Tongue (tissue), 2 donors: ENCODE results near the gene LRRC73. TPM values are rescaled to one million over a fixed set of nuclear protein-coding genes. Genes with fewer than 3 reads are reported as not detected.
"Not testable (repeated sequence)": the region's sequence is repeated elsewhere in the genome, so short reads cannot be mapped to it uniquely, and the experiment has no call there.

Experiments used
- DNase-seq: peaks from one replicate; pipeline ENCODE4 v3.0.0-alpha.2; 2015
- total RNA-seq: library from RNA; depleted of rRNA; stranded (reverse); fragments of >200 nt; gene quantifications from one replicate; pipeline ENCODE4 v1.2.3, GENCODE V29; 2014

Gene LRRC73
- total RNA-seq, 1 donor from 2014 or later: 0.51 TPM

DNA sequence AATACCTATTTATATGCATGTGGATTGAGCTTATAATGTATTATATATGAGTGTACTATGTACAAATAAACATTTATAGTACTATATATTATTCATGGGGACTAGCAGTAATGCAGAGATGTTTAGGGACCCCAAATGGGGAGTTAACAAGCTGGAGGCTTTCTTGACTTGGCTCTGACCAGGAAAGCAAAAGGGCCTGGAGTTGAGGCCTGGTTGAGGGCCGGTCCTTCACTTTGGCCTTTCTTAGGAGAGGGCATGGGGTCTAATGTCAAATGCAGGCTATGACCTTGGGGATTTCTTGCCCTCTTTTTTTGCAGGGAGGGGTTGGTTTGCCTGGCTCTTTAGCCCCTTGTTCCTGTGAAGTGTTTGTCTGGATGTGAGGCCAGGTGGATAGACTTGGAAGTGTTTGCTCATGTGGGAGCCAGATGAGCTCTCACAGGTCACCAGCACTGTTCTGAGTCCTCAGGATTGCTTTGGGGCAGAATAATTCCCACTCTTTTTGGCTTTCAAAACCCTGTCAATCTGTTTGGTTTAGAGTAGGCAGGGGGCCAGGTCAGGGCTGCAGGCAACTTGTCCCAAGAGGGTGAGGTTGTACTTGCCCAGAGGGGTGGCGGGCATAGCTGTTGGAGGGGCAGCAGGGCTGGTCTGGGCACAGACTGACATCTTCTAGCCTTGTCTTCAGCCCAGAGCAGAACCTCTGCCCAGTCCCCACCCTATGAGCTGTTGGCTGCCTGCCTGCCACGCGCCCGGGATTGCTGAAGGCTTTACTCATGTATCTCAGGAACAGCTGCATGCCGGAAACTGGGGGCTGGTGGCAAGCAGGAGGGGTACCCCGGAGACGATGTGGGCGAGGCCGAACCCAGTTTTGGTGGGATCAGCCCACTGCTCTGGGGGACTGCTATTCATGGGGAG is 18.1 kb downstream of the LRRC73 start:
- DNase-seq: peak; percentile 92

DNA sequence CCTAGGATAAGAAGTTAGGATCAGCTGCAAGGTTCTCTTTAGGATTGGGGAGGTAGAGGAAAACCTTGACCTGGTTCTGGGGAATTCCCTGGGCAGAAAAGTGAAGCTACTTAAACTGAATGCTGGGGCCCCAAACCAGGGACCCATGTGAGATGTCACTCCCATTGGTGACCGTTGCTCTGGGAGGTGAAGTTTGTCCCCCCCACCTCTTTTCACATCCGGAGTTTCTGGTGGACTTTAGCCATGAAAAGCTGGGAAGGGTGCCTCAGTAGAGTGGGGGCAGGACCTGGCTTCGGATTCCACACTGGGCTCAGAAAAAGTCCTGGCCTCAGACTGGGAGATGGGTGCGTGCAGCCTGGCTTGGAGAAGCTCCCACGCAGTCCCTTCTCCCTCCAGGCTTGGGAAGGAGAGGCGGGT is 19.6 kb downstream of the LRRC73 start:
- DNase-seq: no peak

DNA sequence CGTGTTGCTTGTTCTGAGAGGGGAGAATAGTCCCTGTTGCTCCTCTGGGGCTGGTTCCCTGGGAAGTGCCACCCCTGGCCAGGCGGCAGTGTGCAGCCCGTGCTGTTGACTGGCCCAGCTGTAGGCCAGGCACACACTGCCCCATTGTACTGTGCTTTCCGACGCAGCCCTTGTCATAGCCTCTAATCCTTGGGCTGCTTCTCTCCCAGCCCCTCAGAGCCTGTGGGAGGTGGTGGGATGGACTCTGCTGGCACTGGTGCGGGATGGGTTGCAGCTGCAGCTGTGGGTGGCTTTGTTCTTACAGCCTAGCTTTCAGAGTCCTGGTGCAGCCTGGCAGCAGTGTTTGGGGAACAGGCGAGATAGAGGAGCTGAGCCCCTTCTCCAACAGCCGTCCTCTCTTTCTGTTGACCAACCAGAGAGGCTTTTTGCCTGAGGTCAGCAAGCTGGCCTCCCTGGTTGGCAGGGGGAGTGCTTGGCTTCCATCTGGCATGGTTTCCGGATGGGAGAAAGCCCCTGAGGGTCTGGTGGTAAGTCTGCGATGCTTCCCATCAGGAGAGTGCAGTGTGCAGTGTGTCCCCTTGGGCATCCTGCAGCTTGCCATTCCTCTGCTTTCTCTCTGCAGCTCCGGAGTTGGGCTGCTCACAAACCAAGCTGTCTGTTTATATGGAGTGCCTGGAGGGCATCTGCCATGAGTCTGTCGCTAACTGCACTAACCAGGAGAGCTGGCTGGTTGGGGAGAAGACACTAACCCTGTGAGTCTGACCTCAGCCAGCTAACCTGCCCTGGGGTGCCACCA is 20.7 kb downstream of the LRRC73 start:
- peak; percentile 89 for DNase-seq

DNA sequence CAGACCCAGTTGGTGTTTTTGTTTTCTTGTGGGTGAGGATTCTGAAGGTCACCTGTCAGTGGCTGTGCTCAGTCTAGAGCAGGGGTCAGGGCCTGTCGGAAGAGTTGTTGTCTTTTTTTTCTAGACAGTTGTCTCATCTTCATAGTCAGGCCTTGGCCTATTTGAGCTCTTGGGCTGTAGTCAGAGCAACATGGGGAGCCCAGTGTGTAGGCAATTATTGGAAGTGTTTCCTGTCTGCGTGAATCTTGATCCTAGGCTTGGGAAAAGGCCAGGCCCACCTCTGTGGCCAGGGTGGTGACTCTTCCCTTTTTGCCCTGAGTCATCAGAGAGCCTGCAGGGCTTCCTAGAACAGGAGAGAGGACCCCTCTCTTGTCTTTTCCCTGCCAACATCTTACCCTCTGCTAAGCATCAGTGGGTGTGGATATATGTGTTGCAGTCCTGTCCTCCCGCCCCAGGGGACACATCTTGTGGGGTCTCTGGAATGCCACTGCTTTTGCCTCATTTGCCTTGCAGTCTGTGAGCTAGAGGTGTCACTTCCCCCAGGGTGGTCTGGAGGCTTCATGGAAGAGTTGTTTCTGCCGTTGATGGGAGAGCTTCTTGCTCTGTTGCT is 21.4 kb downstream of the LRRC73 start:
- DNase-seq: no peak

DNA sequence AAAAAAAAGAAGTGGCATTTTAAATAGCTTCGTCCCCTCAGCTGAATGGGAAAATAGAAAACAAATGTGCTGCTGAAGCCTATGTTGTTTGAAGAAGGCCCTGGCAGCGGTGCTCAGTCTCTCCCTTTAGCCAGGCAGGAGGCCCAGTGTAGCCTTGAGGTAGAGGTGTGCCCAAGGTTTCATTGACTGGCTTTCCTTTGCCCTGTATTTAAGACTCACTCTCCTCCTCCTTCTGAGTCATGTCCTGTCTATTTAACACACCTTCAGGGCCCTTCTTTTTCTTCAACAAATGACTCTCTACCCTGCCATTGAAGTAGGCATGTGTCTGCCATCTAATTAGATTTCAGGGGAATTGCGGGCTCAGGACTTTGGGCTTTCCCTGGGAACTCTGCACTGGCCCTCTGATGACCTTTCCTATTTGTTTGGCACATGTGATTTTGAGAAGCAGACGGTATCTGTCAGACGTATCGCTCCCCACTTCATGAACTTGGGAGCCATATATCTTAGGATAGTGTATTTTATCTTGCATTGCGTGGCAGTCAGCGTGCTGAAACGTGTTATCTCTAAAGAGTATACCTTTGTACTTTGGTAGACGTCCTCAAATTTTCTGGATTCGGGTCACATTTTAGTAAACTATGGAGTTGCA is 28.4 kb downstream of the LRRC73 start:
- DNase-seq: no peak

DNA sequence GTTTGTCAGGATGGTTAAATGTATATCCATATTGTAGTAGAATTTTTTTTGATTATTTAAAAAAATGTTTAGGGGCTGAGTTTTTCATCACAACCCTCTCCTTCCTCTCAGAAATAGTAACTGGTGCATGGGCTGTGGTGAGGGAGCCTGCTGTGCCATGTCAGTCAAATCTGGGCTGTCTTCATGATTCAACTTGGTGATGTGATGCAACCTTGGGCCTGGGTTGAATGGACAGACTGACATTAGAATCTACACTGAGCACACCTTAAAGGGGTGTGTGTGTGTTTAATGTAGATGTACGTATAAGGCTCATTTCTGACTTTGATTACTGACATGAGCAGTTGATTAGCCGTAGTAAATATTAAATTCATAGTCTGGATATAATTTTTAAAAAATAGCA is 29.1 kb downstream of the LRRC73 start:
- DNase-seq: no peak

DNA sequence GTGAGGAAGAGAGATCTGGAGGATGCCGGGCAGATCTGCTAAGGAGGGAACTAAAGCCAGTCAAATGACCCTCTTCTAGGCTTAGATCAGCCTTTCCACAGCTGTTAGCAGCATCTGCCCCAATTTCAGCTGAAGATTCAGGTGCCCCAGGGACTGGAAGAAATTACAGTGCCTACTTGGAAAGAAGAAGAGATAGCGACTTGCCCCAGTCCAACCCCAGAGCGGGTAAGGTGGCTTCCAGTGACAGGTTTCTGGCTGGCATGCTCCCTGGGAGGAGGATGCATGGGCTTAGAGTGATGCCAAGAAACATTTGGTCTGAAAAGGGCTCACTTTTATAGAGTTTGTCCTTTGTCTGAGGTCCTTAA is 32.2 kb downstream of the LRRC73 start:
- DNase-seq: no peak

DNA sequence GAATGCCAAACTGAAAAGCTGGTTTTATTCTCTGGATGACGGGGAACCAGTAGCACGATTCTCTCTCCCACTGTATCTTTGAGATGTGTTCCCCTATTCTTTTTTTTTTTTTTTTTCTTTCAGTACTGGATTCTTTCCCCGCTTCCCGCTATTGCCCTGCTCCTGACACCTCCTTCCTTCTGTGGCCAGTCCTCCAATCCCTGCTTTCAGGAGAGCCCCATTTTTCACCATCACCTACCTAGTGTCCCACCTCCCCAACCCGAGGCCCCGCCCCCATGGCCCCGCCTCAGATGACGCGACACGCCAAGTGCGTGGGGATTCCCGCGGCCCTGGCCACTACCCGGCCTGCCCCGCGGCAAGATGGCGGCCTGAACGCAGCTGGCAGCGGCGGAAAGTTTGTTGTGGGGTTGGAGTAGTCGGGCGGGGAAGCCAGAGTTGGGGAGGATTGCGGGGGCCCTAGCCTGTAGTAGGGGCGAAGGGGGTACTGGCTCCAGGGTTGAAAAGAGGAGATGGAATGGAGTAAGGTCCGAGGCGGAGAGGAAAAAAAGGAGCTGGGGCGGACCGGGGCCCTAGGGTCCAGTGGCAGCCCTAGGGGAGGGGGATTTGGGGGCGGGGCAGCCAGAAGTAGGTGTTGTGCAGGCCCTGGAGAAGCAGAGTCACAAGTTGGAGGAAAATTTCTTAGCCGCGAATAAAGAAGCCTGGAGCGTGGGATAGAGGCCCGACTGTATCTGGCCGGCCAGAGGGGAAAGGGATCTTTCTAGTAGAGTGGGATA is 32.7 kb downstream of the LRRC73 start, which contains the start of gene TJAP1:
Gene TJAP1, plus strand, starts transcription at position 336 of the 773 bp plus-strand sequence. CDS start 21,432 bp downstream, outside the sequence.
- DNase-seq: peak; percentile 97

DNA sequence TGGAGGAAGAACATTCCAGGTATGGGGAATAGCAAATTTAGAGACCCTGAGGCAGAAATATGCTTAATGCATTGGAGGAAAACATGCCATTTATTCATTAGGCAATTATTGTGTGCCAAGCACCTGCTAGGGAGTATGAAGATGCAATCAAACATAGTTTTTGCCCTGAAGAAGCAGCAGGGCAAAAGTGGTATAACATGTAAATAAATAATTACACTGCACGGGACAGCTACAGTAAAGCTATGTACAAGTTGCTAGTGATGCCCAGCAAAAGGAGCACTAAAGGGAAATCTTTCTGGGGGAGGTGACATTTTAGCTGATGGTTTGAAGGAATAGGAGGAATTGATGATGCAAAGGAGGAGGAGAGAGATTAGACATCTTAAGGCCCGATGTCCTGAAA is 33.4 kb downstream of the LRRC73 start:
- DNase-seq: no peak

DNA sequence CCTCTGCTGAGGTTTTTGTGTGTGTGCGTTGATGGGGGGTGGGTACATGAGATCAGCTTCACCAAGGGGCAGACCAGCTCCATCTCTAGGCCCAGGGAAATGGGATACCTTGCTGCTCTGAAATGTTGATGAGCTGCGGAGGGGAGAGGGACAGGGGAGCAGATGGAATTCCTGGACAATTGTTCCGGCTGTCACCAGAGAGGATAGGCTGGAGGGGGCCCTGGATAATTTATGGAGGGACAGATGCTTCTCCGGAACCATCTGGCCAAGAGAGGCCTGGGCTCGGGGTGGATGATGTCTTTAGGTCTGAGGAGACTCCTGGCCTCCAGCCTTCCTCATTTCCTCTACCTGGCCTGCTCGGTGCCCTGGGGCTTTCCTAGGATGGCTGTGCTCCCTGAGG is 34.6 kb downstream of the LRRC73 start:
- DNase-seq: peak; percentile 57

DNA sequence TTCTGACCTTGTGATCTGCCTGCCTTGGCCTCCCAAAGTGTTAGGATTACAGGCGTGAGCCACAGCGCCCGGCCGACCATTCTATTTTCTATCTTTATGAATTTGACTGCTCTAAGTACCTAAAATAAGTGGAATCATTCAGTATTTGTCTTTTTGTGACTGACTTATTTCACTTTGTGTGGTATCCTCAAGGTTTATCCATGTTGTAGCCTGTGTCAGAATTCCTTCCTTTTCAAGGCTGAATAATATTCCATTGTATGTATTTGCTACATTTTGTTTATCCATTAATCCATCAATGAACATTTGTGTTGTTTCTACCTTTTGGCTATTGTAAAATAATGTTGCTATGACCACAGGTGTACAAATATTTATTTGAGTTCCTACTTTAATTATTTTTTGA is 37.6 kb downstream of the LRRC73 start:
- DNase-seq: no peak

DNA sequence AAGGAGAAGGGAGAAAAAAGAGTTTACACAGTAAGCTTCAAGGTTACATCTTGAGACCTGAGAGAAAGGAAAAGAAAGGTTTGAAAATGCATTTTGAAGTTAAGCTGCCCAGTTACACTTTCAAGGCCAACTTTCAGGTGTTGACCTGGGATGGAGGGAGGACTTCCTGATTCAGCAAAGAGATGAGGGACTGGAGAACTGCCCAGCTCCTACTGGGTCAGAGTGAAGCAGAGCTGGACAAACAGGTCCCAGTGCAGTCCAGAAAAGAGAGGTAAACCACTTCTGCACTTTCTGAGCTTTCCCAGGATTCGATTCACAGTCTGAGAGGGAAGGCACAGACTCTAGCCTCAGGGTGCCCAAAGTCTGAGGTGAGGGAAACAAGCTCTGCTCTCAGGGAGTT is 38.7 kb downstream of the LRRC73 start:
- no peak for DNase-seq

DNA sequence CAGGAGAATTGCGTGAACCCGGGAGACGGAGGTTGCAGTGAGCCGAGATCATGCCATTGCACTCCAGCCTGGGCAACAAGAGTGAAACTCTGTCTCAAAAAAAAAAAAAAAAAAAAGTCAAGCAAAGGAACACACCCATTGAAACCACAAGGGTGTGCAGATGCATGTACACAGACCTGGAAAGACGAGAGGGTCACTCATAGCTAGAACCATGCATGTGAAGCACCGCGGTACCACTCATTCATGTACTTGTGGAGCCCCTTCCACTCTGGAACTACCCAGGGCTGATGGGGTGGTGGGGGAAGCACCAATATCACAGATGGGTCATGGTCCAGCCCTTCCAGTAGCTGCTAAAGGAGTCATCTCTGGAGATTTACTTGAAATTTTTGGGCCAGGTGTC is 40.2 kb downstream of the LRRC73 start:
- no peak for DNase-seq

DNA sequence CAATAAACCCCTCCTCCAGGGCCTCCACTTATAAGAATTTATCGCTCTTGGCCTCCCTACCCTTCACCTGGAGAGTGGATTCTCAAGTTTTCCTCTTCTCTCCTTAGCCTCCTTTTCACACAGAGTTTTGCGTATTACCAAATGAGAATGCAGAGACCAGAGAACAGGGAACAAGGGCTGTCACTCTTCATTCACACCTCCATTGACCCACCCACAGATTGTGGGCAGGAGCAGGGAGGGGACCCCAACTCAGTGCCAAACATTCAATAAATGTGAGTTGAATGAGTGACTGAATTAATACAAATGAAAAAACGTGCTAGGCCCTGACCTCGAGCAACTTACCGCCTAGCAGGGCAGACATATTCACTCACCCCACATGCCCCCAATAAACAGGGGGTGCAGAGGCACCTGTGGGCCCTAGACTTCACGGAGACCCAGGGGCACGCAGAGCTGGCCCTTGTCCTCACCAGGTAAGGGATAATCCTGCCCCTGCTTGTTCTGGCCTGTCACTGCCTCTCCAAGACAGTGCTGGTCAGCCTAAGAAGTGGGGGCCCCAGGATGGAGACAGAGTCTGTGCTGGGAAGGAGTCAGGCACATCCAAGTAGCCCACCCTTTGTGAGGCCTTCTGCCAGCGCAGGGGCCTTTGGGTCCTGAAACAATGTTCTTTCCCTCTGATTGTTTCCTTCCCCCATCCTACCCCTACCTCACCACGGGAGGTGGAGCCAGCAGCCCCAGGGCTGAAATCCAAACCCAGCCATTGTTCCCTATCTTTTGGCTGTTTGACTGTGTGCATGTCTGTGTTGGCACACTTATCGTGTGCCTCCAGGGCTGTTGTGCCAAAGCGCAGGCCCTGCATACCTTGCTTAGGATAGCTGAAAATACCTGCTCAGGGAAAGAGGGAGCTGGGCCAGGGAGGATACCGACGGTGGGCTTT is 41.1 kb downstream of the LRRC73 start:
- DNase-seq: no peak

DNA sequence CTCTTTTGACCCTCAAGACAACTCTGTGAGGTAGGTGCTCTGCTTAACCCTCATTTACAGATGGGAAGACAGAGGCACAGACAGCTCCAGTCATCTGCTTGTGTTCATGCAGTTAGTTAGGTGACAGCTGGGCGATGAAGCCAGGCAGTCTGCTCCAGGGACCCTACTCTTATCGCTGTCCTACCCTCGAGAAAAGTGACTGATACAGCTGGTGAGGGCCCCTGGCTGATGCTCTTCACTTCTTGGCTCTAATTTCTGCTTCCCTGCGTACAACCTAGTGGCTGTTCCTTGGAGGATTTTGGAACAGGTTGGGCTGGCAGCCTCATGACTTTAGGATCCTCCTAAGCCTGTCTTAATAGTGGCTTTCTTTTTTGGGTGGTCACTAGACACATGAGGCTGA is 41.9 kb downstream of the LRRC73 start:
- DNase-seq: no peak

DNA sequence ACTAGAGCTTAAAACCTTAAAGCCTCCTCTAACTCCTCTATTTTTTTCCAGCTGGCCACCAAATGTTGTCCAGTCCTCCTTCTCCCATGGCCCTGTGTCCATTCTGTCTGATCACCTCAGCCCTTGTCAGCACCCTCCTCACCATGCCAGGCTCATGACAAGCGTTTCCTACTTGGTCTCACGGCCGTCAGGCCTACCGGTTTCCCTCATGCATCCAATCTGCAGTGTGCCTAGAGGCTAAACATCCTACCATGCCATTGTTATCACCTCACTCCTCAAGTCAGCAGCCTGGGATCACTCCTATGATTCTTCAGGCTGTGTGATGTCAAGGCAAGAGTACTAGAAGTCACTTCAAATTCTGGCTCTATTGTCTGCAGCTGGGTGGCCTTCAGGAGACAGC is 42.4 kb downstream of the LRRC73 start:
- DNase-seq: no peak

DNA sequence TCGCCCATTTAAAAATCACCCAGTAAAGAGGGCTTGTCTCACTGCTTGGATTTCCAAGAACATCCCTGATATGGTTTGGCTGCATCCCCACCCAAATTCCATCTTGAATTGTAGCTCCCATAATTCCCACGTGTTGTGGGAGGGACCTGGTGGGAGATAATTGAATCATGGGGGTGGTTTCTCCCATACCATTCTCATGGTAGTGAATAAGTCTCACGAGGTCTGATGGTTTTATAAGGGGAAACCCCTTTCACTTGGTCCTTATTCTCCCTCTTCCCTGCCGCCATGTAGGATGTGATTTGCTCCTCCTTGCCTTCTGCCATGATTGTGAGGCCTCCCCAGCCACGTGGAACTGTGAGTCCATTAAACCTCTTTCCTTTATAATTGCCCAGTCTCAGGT is 42.9 kb downstream of the LRRC73 start:
- not testable (repeated sequence) for DNase-seq

DNA sequence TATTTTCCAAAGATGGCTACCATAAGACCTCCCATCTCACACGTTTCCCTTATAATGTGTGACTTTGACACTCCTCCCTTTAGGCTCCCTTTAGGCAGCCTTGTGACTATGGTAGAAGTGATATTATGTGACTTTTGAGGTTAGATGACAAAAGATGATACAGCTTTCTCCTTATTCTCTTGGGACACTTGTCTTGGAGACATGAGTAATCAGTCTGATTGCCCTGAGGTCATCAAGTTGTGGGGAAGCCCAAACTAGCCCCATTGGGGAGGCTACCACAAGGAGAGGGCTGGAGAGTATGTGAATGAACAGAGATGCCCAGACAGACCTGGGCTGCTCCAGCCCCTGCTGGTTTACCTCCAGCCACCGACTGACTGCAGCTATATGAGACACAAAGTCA is 44.2 kb downstream of the LRRC73 start:
- no peak for DNase-seq

DNA sequence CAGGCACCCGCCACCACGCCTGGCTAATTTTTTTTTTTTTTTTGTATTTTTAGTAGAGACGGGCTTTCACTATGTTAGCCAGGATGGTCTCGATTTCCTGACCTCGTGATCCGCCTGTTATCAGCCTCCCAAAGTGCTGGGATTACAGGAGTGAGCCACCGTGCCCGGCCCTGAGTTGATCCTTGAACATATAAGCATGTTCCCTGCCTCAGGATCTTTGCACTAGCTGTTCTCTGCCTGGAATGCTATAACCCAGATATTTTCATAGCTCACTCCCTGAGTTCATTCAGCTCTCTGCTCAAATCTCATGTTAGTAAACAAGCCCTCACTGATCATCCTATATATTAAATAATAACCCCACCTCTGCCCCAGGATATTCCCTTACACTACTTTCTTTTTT is 45.8 kb downstream of the LRRC73 start:
- DNase-seq: no peak

DNA sequence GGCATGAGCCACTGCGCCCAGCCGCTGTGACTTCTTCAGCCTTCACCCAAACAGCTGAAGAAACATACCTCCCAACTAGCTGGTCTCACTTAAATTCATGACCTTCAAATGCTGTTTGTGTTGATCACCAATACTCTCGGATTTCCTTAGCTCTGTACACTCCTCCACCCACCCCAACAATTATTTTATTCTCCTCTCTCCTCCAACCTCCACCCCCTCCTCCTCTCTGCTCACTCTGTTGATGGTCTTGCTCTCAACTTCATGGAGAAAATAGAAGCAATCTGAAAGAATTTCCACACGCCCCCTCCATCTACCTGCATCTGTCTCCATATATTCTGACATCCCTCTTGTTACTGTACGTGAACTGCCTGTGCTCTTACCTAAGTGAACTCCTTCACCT is 48.2 kb downstream of the LRRC73 start:
- DNase-seq: no peak

DNA sequence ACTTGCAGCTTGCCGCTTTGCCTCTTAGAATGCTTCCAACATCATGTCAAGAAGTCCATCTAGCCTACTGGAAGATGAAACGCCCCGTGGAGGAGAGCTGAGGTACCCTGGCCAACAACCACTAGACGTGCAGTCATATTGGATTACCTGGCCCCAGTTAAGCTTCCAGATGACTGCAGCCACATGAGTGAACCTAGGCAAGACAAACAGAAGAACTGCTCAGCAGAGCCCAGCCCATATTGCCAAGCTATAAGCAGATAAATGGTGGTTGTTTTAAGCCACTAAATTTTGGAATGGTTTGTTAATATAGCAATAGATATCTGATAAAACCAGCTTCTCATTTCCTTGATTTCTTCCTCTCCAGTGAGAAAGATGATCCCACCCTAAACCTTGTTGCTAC is 50.1 kb downstream of the LRRC73 start:
- DNase-seq: no peak
